Lower leg skin (tissue), 3 donors: ENCODE measurements around the gene ETS1.

Experiments used
- CTCF ChIP-seq, 3 donors: fragments of 450-650 bp; IDR thresholded peaks; one replicate each; pipeline ENCODE4 v1.5.1; 2016; ENCODE audit warnings: antibody characterized with exemption in 3 of 3, mild to moderate bottlenecking in 3 of 3, moderate library complexity in 2 of 3
- POLR2A ChIP-seq, 2 donors: fragments of 450-650 bp; IDR thresholded peaks; one replicate each; pipeline ENCODE4 v1.6.1; 2016 to 2017; ENCODE audit warnings: antibody characterized with exemption in 2 of 2, mild to moderate bottlenecking in 1 of 2, moderate library complexity in 1 of 2

GRCh38 chr11:128603003-128603696, 15.8 kb upstream of the ETS1 start:
- TF ChIP-seq CTCF (IDR thresholded peaks at IDR 0.05) (no peak), POLR2A (IDR thresholded peaks at IDR 0.05) (no peak)
